ENCODE data around the gene METTL25B. TPM values are rescaled to one million over a fixed set of nuclear protein-coding genes. Genes with fewer than 3 reads are reported as not detected.

The METTL25B gene
- total and polyA plus RNA-seq, 2 of the 13 experiments (the other 11 are each of a cell fraction or from before 2014, with no cell fraction given), result 11.9 to 24.0 TPM

DNA sequence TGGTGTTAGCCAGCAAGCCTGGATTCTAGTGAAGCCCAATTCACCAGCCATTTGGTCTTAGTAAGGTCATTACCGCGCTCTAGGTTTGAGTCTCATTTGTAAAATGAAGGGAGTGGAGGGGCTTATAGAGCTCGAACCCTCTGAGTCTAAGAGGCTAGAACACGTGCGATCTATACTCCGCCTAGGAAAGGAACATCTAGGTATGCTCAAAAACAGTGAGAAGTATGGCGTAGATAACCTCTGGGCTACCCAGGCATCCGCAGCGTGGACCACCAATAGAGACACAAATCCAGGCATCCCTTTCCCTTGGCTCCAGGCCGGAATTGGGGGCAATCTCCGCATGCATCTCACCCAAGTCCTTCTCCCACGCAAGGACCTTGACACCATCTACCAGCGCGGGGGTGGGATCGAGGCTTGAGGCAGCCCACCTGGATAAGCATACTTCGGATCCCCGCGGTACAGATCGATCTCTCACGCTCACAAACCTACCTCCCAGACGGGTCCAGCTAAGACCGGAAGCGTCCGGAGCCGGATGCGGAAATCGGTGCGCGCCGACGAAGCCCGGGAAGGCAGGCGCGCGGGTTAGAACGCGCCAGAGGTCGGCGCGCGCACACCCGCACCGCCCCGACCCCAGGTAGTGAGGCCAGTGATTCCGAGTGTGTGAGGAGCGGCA is at the start of gene METTL25B (continued):
- no peak for TF ChIP-seq ZNF318 (CRISPR knock-in tag; IDR thresholded peaks at IDR 0.05)
- TF ChIP-seq SALL2 (CRISPR knock-in tag; IDR thresholded peaks at IDR 0.05), result no peak
- TF ChIP-seq THAP7 (CRISPR knock-in tag; IDR thresholded peaks at IDR 0.05), result 0 out of 2 replicates have a peak, but pooled peaks have one; percentile 10
- 0 out of 2 replicates have a peak, but pooled peaks have one; percentile 46 for TF ChIP-seq KMT2B (CRISPR knock-in tag; IDR thresholded peaks at IDR 0.05)
- TF ChIP-seq ZNF274 (CRISPR knock-in tag; IDR thresholded peaks at IDR 0.05), result peak; percentile 19; the same call in 1 of the 2 replicates
- TF ChIP-seq ZBTB14 (CRISPR knock-in tag; IDR thresholded peaks at IDR 0.05), result peak; percentile 65; the same call in 1 of the 2 replicates
- TF ChIP-seq KDM5A (IDR thresholded peaks at IDR 0.05; ENCODE audit: borderline replicate concordance, low read length), result peak; percentile 79
- 0 out of 4 replicates have a peak, but pooled peaks of 1 of the 2 experiments have one; percentile 19 for TF ChIP-seq KLF16 (CRISPR knock-in tag; IDR thresholded peaks at IDR 0.05)
- 0 out of 2 replicates have a peak, but pooled peaks have one; percentile 70 for TF ChIP-seq ZNF225 (CRISPR knock-in tag; IDR thresholded peaks at IDR 0.05)
- TF ChIP-seq ZSCAN22 (CRISPR knock-in tag; IDR thresholded peaks at IDR 0.05), result no peak
- TF ChIP-seq, protein P1, sequence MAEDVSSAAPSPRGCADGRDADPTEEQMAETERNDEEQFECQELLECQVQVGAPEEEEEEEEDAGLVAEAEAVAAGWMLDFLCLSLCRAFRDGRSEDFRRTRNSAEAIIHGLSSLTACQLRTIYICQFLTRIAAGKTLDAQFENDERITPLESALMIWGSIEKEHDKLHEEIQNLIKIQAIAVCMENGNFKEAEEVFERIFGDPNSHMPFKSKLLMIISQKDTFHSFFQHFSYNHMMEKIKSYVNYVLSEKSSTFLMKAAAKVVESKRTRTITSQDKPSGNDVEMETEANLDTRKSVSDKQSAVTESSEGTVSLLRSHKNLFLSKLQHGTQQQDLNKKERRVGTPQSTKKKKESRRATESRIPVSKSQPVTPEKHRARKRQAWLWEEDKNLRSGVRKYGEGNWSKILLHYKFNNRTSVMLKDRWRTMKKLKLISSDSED (CRISPR knock-in tag; IDR thresholded peaks at IDR 0.05), result no peak
- TF ChIP-seq ZNF784 (CRISPR knock-in tag; IDR thresholded peaks at IDR 0.05; ENCODE audit: borderline replicate concordance), result peak; percentile 31; the same call in 1 of the 2 replicates
- peak; percentile 33; the same call in 1 of the 2 replicates for TF ChIP-seq ZNF782 (CRISPR knock-in tag; IDR thresholded peaks at IDR 0.05; ENCODE audit: borderline replicate concordance)
- TF ChIP-seq KDM5B (CRISPR knock-in tag; IDR thresholded peaks at IDR 0.05; ENCODE audit: borderline replicate concordance), result peak; percentile 3; the same call in 1 of the 2 replicates
- TF ChIP-seq RARG (CRISPR knock-in tag; IDR thresholded peaks at IDR 0.05; ENCODE audit: low read depth), result no peak
- TF ChIP-seq NFE2L1 (CRISPR knock-in tag; IDR thresholded peaks at IDR 0.05; ENCODE audit: borderline replicate concordance), result no peak

Measured in HepG2 (cell line).